Memory B cell (primary cell): ENCODE measurements around the gene RPL11.
"Not testable (repeated sequence)": the region's sequence is repeated elsewhere in the genome, so short reads cannot be mapped to it uniquely, and the experiment has no call there.

Experiments
- ATAC-seq: fragments of 150-1000 bp; cut with Tn5 transposase; 2 replicates; pipeline ENCODE4 v1.10.0; 2021; ENCODE audit warnings: low read depth, mild to moderate bottlenecking, moderate library complexity
- DNase-seq, 2 donors: peaks; one replicate each; pipeline ENCODE4 v3.0.0; 2022; ENCODE audit warnings: low spot score in 2 of 2
- H3K27ac Mint-ChIP-seq: one replicate; pipeline ENCODE4 v1.8.0; 2022; ENCODE audit warnings: mild to moderate bottlenecking, moderate library complexity, mixed read lengths
- H3K27me3 Mint-ChIP-seq: one replicate; pipeline ENCODE4 v1.8.0; 2022; ENCODE audit warnings: mixed read lengths
- H3K36me3 Mint-ChIP-seq: one replicate; pipeline ENCODE4 v1.8.0; 2022; ENCODE audit warnings: mild to moderate bottlenecking, mixed read lengths
- H3K4me1 Mint-ChIP-seq: one replicate; pipeline ENCODE4 v1.8.0; 2022; ENCODE audit warnings: mixed read lengths
- H3K4me3 Mint-ChIP-seq: one replicate; pipeline ENCODE4 v1.8.0; 2022; ENCODE audit warnings: mild to moderate bottlenecking, moderate library complexity, mixed read lengths
- H3K9me3 Mint-ChIP-seq: one replicate; pipeline ENCODE4 v1.8.0; 2022; ENCODE audit warnings: mixed read lengths

The RPL11 gene

DNA sequence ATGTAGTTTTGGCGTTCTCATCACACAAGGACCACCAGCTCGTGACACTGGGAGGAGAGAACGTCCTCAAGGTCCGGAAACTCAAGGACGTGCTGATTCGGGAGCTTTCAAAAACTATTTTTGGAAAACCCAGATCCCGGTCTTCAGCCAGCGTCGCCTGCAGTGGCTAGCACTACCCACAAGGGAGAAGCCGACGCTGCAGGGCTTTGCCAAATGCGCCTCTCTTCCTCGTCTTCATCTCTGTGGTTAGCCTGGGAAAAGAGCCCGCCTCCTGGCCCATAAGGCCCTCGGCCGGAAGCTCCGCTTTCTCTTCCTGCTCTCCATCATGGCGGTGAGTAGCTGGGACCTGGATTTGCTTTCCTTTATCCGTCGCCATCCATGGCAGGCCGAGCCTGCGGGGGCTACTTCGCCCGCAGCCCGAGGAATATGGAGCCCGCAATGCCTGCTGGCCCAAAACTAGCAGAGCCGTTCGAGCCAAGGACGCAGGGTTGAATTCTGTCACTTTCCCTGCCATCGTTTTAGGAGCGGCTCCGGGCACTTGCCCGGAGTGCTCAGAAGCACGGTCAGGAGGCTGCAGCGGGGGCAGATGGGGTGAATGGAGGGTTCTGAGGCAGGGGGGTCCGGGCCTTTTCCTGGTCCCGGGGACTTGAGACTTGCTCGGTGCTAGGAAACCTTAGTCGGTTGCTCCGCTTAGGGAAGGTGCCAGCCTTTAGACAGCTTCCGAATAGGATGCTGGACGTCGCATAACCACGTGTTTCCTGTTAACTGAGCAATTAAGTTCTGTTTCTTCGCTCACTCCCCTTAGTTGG, at the start of gene RPL11:
Gene RPL11, plus strand, starts transcription at position 308 of the 809 bp plus-strand sequence. Its CDS starts 18 bp downstream, at position 326.
- H3K9me3 Mint-ChIP-seq = no peaks in the 10 kb centered on the region
- H3K36me3 Mint-ChIP-seq = peaks cover 31% of the 10 kb centered on the region
- peak within 1 kb of the TSS; percentile 96 for H3K4me3 Mint-ChIP-seq
- peak within 1 kb of the TSS; percentile 89 for H3K27ac Mint-ChIP-seq
- ATAC-seq = peak; percentile 97
- peaks cover 37% of the 10 kb centered on the region for H3K4me1 Mint-ChIP-seq
- DNase-seq = peak; percentile 75 to 82
- H3K27me3 Mint-ChIP-seq = no peaks in the 10 kb centered on the region

DNA sequence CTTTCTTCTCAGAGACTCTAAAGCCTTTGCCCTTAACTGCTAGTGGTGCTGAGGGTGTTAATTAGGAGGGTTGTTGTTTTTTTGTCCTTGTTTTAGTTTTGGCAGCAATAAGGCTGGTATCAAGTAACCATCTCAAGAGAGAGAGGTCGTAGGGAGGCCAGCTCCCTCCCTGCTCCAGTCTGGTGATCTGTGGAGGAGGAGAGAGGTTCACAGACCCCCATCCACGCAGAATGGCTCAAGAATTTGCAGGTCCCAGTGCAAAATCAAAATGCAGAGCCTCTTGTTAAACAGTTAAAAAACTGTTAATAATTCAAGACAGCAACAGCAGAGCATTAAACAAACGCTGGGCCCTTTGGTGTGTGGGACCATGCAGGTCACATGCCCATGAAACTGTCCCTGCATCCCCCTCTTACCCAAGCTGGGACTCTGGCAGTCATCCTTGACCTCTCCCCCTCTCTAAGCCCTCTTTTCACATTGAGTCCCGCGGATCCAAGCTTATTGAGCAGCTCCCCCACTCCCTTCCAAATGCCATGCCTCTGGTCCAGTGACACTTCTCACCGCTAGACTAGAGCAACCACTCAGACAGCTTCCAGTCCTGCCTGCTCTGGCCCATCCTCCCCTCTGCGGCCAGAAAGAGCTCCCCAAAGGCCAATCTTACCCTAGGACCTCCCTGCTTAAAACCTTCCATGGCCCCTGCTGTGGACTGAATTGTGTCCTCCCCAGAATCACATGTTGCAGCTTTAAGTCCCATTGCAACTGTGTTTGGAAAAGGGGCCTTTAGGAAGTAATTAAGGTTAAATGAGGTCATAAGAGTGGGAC, 47.7 kb upstream of the RPL11 start:
- H3K9me3 Mint-ChIP-seq = no peaks in the 10 kb centered on the region
- ATAC-seq (no peak), DNase-seq (no peak)
- H3K36me3 Mint-ChIP-seq = no peaks in the 10 kb centered on the region
- no peaks in the 10 kb centered on the region for H3K4me1 Mint-ChIP-seq
- H3K4me3 Mint-ChIP-seq = no peak overlapping the region
- no peak overlapping the region for H3K27ac Mint-ChIP-seq
- peaks cover 4% of the 10 kb centered on the region for H3K27me3 Mint-ChIP-seq

DNA sequence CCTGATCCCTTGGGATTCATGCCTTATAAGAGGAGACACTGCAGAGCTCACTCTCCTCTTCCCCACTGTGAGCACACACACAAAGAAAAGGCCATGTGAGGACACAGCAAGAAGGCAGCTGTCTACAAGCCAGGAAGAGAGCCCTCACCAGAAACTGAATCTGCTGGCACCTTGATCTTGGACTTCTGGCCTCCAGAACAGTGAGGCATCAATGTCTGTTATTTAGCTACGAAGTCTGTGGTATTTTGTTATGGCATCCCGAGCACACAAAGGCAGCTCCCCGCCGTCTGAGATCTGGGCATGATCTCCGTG, 47.1 kb upstream of the RPL11 start:
- H3K27ac Mint-ChIP-seq = no peak overlapping the region
- no peak for ATAC-seq
- no peaks in the 10 kb centered on the region for H3K36me3 Mint-ChIP-seq
- no peak for DNase-seq
- no peaks in the 10 kb centered on the region for H3K9me3 Mint-ChIP-seq
- peaks cover 4% of the 10 kb centered on the region for H3K27me3 Mint-ChIP-seq
- no peaks in the 10 kb centered on the region for H3K4me1 Mint-ChIP-seq
- H3K4me3 Mint-ChIP-seq = no peak overlapping the region

DNA sequence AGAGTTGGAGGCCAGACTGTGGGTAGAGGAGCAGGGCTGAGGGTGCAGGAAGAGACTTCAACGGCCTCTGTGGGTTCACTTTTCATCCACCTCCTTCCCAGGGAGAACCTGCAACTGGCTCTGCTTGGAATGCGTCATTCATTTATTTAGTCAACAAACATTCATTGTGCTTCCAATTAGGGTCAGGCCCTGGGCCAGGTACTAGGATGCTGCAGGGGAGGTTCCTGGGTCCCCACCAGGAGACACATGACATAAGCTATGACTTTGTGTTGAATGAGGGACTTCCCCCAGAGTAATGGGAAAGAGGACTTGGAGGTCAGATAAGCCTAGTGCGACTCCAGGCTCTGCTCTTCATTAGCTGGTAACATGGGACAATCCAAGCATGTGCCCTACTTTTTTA, 46.3 kb upstream of the RPL11 start:
- Mint-ChIP-seq H3K4me1 (no peaks in the 10 kb centered on the region), H3K4me3 (no peak overlapping the region), H3K27me3 (peaks cover 6% of the 10 kb centered on the region), H3K27ac (no peak overlapping the region), H3K9me3 (no peaks in the 10 kb centered on the region), H3K36me3 (no peaks in the 10 kb centered on the region)
- DNase-seq (no peak), ATAC-seq (no peak)

DNA sequence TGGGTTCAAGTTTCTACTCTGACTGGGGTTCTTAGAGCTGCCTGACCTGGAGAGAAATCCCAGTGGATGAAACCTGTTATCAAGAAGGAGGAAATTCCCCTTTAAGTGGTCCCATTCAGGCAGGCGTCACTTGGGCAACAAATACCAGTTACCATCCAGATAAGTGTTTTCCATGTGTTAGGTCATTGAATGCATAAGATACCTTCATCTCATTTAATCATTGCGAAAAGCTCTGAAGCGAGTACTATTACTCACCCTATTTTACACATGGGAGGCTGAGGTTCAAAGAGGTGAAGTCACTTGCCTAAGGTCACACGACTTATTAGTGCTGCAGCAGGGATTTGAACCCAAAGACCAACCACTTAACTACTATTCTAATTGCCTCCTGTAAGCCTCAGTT, 45.5 kb upstream of the RPL11 start:
- no peak for ATAC-seq
- H3K27ac Mint-ChIP-seq = no peak overlapping the region
- no peaks in the 10 kb centered on the region for H3K9me3 Mint-ChIP-seq
- H3K4me1 Mint-ChIP-seq = no peaks in the 10 kb centered on the region
- H3K36me3 Mint-ChIP-seq = no peaks in the 10 kb centered on the region
- peaks cover 11% of the 10 kb centered on the region for H3K27me3 Mint-ChIP-seq
- H3K4me3 Mint-ChIP-seq = no peak overlapping the region
- DNase-seq = no peak

DNA sequence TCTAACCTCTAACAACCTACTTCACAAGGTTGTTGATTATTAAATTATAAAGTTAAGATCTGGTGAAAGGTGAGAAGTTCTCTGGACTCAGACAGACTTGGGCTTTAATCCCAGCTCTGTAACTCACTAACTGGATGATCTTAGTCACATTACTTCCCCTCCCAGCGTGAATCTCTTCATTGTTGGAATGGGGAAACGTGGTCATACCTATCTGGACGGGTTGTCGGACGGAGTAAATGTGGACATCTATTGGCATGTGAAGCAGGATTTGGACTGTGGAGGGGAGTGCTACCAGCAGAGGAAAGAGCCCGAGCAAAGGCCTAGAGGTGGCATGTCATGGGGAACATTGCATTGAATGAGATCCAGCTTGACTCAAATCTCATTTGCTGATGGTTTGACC, 45.1 kb upstream of the RPL11 start:
- H3K27ac Mint-ChIP-seq = no peak overlapping the region
- no peaks in the 10 kb centered on the region for H3K36me3 Mint-ChIP-seq
- peaks cover 12% of the 10 kb centered on the region for H3K27me3 Mint-ChIP-seq
- ATAC-seq (no peak), DNase-seq (no peak)
- H3K4me3 Mint-ChIP-seq = no peak overlapping the region
- H3K4me1 Mint-ChIP-seq = no peaks in the 10 kb centered on the region
- H3K9me3 Mint-ChIP-seq = no peaks in the 10 kb centered on the region

DNA sequence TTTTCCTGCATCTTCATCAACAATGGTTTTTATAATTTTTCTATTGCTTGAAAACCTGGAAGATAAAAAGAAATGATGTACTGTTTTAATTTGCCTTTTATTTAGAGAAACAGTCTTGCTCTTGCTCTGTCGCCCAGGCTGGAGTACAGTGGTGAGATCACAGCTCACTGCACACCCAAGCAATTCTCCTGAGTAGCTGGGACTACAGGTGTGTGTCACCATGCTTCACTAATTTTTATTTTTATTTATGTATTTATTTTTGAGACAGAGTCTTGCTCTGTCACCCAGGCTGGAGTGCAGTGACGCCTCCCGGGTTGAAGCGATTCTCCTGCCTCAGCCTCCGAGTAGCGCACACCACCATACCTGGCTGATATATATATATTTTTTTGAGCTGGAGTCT, 43.0 kb upstream of the RPL11 start:
- Mint-ChIP-seq H3K27ac (no peak overlapping the region), H3K9me3 (no peaks in the 10 kb centered on the region), H3K27me3 (peaks cover 17% of the 10 kb centered on the region), H3K36me3 (no peaks in the 10 kb centered on the region), H3K4me1 (no peaks in the 10 kb centered on the region), H3K4me3 (peak overlapping the region; percentile 24)
- DNase-seq = no peak
- ATAC-seq = peak; percentile 48

DNA sequence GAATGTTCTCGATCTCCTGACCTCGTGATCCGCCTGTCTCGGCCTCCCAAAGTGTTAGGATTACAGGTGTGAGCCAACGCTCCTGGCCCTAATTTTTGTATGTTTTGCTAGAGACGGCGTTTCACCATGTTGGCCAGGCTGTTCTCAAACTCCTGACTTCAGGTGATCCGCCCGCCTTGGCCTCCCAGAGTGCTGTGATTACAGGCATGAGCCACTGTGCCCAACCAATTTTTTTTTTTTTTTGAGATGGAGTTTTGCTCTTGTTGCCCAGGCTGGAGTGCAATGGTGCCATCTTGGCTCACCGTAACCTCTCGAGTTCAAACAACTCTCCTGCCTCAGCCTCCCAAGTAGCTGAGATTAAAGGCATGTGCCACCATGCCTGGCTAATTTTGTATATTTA, 42.4 kb upstream of the RPL11 start:
- not testable (repeated sequence) for H3K9me3 Mint-ChIP-seq, DNase-seq, H3K36me3 Mint-ChIP-seq, H3K27ac Mint-ChIP-seq, H3K4me1 Mint-ChIP-seq, ATAC-seq, H3K4me3 Mint-ChIP-seq
- H3K27me3 Mint-ChIP-seq = peaks cover 16% of the 10 kb centered on the region

DNA sequence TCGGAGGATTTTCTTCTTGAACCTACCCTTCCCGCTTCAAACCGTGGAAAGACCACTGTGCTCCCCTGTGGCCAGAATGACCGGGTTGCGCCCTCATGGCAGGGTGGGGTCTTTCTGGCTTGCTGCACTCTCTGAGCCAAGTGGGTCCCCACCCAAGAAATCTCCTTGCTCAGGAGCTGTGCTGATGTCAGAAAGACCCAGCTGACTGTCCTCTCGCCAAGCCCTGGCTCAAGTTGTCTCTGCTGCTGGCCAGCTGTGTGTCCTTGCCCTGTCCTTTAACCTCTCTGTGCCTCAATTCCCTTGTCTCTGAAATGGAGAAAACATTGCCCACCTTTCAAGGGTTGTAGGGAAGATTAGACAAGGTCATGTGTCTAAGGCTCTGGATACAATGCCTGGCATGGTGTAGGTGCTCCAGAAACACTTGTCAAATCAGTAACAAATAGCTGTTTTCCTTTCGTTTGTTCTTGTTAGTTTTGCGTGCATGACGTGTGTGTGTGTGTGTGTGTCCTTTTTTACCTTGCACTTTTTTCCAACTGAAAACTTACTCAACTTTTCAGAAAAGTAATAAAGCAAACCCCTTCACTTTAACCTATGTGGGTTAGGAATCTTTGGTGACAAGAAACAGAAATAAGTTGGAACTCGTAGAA, 41.1 kb upstream of the RPL11 start:
- Mint-ChIP-seq H3K27me3 (peaks cover 18% of the 10 kb centered on the region), H3K4me3 (no peak overlapping the region), H3K4me1 (no peaks in the 10 kb centered on the region), H3K9me3 (no peaks in the 10 kb centered on the region), H3K27ac (no peak overlapping the region), H3K36me3 (no peaks in the 10 kb centered on the region)
- ATAC-seq = no peak
- no peak for DNase-seq

DNA sequence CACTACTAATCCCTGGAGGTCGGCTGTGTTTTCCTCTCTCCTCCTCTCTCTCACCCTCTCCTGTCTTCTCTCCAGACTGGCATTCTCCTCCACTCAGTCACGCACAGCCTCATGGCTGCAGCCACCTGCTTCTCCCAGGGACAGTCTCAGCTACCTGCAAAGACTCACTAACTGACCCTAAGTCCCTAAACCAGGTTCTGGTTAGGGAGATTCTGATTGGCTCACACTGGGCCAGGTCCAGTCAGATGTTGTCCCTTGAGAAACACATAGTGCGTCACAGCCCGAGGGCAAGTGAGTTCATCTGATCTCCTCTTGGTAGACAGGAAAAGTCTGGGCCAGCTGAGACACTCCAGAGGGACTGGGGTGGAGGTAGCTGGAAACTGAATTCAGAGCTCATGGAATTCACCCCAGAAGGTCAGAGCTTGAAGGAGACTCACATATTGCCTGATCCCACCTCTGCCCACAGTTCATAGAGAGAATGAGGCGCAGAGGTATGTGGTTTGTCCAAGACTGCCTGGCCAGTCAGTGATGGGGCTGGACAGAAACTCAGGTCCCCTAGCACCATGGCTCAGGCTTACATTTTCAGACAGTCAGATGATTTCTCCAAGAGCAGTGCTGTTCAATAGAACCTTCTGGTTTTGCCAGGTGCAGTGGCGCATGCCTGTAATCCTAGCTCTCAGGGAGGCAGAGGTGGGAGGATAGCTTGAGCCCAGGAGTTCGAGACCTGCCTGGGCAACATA, 40.4 kb upstream of the RPL11 start:
- Mint-ChIP-seq H3K4me3 (no peak overlapping the region), H3K27ac (no peak overlapping the region), H3K27me3 (peaks cover 18% of the 10 kb centered on the region), H3K9me3 (no peaks in the 10 kb centered on the region), H3K36me3 (no peaks in the 10 kb centered on the region), H3K4me1 (no peaks in the 10 kb centered on the region)
- ATAC-seq (no peak), DNase-seq (no peak)

DNA sequence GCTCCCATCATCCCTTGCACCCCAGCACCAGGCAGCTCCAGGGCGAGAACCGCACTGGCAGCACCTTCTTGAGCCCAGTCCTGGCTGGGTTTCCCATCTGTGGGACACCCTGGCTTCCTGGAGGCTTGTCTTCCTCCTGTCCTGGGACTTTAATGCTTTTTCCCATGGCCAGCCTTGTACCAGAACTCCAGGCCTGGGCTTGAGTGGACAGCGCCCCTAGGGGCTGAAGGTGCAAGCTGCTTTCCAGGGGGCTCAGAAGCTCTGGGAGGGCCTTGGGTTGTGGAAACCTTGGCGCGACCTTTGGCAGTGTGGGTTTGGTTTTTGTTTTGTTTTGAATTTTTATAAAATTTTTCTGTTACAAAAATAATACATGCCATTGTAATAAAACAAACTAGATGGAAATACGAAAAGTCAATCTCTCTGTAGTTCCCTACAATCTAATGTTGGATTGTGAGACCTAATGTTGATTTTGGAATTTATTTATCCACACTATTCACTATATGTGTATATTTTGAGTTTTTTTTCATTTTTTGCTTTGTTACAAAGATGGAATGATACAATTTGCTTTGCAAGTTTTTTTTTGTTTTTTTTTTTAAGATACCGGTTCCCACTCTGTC, 33.8 kb upstream of the RPL11 start:
- peaks cover 6% of the 10 kb centered on the region for H3K27me3 Mint-ChIP-seq
- H3K36me3 Mint-ChIP-seq = no peaks in the 10 kb centered on the region
- peak; percentile 29 to 32 for DNase-seq
- no peaks in the 10 kb centered on the region for H3K9me3 Mint-ChIP-seq
- ATAC-seq = peak; percentile 70
- H3K27ac Mint-ChIP-seq = no peak overlapping the region
- H3K4me3 Mint-ChIP-seq = no peak overlapping the region
- H3K4me1 Mint-ChIP-seq = no peaks in the 10 kb centered on the region

DNA sequence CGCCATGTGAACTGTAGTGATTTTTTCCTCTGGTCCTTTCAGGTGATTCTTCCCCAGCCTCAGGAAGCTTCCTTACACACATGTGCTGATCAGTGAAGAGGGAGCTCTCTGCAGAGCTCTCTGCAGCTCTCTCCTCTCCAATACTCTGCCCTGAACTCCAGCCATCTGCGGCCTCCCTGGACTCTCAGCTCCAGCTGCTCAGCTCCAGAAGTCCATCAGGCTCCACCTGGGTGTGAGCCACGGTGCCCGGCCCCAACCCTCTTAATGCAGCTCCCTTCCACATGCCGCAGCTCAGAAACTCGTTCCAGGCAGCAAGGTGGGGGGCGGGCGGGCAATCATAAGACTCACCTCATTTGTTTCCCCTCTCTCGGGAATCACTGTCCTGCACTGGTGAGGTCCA, 30.9 kb upstream of the RPL11 start:
- DNase-seq (no peak), ATAC-seq (no peak)
- H3K36me3 Mint-ChIP-seq = no peaks in the 10 kb centered on the region
- H3K4me1 Mint-ChIP-seq = peaks cover 2% of the 10 kb centered on the region
- no peak overlapping the region for H3K27ac Mint-ChIP-seq
- H3K27me3 Mint-ChIP-seq = peaks cover 5% of the 10 kb centered on the region
- no peak overlapping the region for H3K4me3 Mint-ChIP-seq
- H3K9me3 Mint-ChIP-seq = no peaks in the 10 kb centered on the region

DNA sequence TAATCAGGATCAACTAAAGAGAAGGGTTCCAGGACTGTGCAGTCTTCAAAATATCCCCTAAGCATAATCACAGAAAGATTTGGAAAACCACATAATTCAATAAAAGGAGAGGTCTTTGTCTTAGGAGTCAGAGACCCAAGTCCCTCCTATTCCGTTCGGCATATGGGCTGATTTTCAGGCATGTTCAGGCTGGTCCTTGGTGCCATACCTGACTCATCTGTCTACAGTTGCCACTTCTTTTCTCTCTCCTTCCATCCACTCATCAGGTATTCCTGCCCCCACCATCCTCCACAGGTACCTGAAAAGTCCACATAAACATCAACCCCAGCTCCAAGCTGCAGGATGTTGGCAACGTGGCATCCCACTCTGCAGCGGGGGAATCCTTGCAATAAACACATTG, 29.7 kb upstream of the RPL11 start:
- H3K9me3 Mint-ChIP-seq = no peaks in the 10 kb centered on the region
- peaks cover 5% of the 10 kb centered on the region for H3K27me3 Mint-ChIP-seq
- no peak overlapping the region for H3K4me3 Mint-ChIP-seq
- H3K36me3 Mint-ChIP-seq = no peaks in the 10 kb centered on the region
- no peak for DNase-seq
- peaks cover 2% of the 10 kb centered on the region for H3K4me1 Mint-ChIP-seq
- no peak overlapping the region for H3K27ac Mint-ChIP-seq
- no peak for ATAC-seq
